22Rv1 (cell line): Measurements from ENCODE around the gene KIAA0753.

Experiments used
- H3K27ac ChIP-seq: fragments of 450-650 bp; 2 replicates; pipeline ENCODE4 v1.5.1; 2017
- CTCF ChIP-seq: fragments of 450-650 bp; IDR thresholded peaks from 2 replicates; pipeline ENCODE4 v1.5.1; 2017; ENCODE audit warnings: mild to moderate bottlenecking
- ZFX ChIP-seq: fragments of 450-650 bp; IDR thresholded peaks from 2 replicates; pipeline ENCODE4 v1.6.1; 2017; ENCODE audit warnings: antibody characterized with exemption, borderline replicate concordance

KIAA0753 gene

GRCh38 chr17:6608321-6608720, 32.2 kb downstream of the KIAA0753 start:
- TF ChIP-seq ZFX = no peak
- no peak overlapping the region for H3K27ac ChIP-seq

GRCh38 chr17:6605142-6605541, 35.4 kb downstream of the KIAA0753 start:
- TF ChIP-seq ZFX = no peak
- TF ChIP-seq CTCF = no peak
- H3K27ac ChIP-seq = no peak overlapping the region

DNA sequence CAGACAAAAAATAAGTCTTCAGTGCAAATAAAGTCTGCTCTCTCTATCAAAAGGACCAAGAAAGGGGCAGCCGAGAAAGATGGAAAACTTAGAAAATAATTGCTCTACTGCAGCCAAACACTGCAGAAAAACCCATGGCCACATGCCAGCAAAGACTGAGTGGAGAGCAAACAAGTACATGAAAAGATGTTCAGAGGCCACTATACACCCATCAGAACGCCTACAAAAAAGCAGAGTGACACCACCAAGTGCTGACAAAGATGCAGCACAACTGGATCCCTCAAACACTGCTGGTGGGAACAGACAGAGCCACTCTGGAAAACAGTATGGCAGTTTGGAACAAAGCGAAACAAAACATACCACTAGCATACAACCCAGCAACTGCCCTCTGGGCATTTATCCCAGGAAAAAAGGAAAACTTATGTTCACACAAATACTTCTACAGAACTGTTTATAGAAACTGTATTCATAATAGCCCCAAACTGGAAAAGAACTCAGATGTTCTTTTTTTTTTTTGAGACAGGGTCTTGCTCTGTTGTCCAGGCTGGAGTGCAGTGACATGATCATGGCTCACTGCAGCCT, 36.7 kb downstream of the KIAA0753 start:
- no peak overlapping the region for H3K27ac ChIP-seq
- TF ChIP-seq CTCF (no peak), ZFX (no peak)

DNA sequence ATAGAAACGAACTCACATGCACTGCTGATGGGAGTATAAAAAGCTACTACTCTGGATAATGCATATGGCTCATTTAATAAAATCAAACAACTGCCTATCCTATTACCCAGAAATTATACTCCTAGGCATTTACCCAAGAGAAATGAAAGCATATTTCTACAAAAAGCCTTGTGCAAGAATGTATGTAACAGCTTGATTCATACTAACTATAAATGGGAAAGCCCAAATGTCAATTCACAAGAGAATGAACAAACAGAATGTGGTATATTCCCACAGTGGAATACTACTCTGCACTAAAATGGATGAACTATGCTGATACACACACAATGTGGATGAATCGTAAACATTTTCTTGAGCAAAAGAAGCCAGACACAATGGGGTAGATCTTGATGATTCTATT, 38.4 kb downstream of the KIAA0753 start:
- no peak overlapping the region for H3K27ac ChIP-seq
- TF ChIP-seq ZFX (no peak), CTCF (no peak)

- TF ChIP-seq ZFX (no peak), CTCF (no peak)
- peak overlapping the region; percentile 82 for H3K27ac ChIP-seq
These were observed 41.1 kb downstream of the KIAA0753 start for GRCh38 chr17:6599364-6599763.

- no peak for TF ChIP-seq CTCF
- TF ChIP-seq ZFX = no peak
- peak overlapping the region; percentile 82 for H3K27ac ChIP-seq
These were observed 42.8 kb downstream of the KIAA0753 start for GRCh38 chr17:6597727-6598126.

- TF ChIP-seq ZFX (no peak), CTCF (no peak)
- peak overlapping the region; percentile 82 for H3K27ac ChIP-seq
These were observed 43.6 kb downstream of the KIAA0753 start for GRCh38 chr17:6596941-6597340.

DNA sequence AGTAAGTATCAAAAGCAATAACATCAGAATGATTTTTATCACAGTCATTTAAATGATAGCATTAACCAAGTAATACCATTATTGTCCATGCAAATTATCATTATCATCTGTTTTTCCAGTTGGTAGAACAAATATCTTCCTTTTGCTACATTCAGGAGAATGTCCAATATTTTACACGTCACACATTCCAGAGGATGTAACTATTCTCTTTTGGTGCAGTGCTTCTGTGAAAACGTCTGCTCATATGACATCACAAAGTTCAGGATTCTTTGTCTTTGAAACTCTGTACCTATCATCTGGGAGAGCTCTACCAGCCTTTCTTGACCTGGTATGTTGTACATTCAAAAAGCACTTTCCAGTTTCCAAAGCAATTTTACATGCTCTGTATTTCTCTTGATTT, 44.0 kb downstream of the KIAA0753 start:
- H3K27ac ChIP-seq = no peak overlapping the region
- TF ChIP-seq ZFX = no peak
- no peak for TF ChIP-seq CTCF
